ENCODE data around the gene MAD1L1.
A peak's percentile ranks its signal among the peaks of the same experiment; 100 is the strongest.

MAD1L1 gene

GRCh38 chr7:2130096-2130375 is 102.7 kb downstream of the MAD1L1 start:
- DNase-seq = no peak

GRCh38 chr7:2129323-2130095 is 103.2 kb downstream of the MAD1L1 start:
- DNase-seq = peak; percentile 49

- no peak for DNase-seq
These were observed 104.0 kb downstream of the MAD1L1 start for GRCh38 chr7:2128601-2129322.

- DNase-seq = no peak
These were observed 106.1 kb downstream of the MAD1L1 start for GRCh38 chr7:2126621-2127020.

- no peak for DNase-seq
These were observed 106.8 kb downstream of the MAD1L1 start for GRCh38 chr7:2125931-2126330.

- peak; percentile 71 for DNase-seq
These were observed 108.0 kb downstream of the MAD1L1 start for GRCh38 chr7:2124604-2125345.

- no peak for DNase-seq
These were observed 108.8 kb downstream of the MAD1L1 start for GRCh38 chr7:2123916-2124315.

- peak; percentile 96 for DNase-seq
These were observed 109.4 kb downstream of the MAD1L1 start for GRCh38 chr7:2123360-2123759.

- no peak for DNase-seq
These were observed 110.1 kb downstream of the MAD1L1 start for GRCh38 chr7:2122651-2123050.

GRCh38 chr7:2120841-2121830 is 111.6 kb downstream of the MAD1L1 start:
- peak; percentile 23 for DNase-seq

GRCh38 chr7:2120251-2120660 is 112.5 kb downstream of the MAD1L1 start:
- no peak for DNase-seq

GRCh38 chr7:2118630-2119190 is 114.0 kb downstream of the MAD1L1 start:
- DNase-seq = no peak

- no peak for DNase-seq
These were observed 114.7 kb downstream of the MAD1L1 start for GRCh38 chr7:2118056-2118455.

GRCh38 chr7:2117646-2118045 is 115.1 kb downstream of the MAD1L1 start:
- no peak for DNase-seq

- no peak for DNase-seq
These were observed 115.7 kb downstream of the MAD1L1 start for GRCh38 chr7:2116989-2117591.

- no peak for DNase-seq
These were observed 116.3 kb downstream of the MAD1L1 start for GRCh38 chr7:2116448-2116810.

GRCh38 chr7:2115760-2116447 is 116.8 kb downstream of the MAD1L1 start:
- DNase-seq = no peak

GRCh38 chr7:2114926-2115759 is 117.6 kb downstream of the MAD1L1 start:
- no peak for DNase-seq

- DNase-seq = no peak
These were observed 118.7 kb downstream of the MAD1L1 start for GRCh38 chr7:2114052-2114451.
